ENCODE results near the gene CRACR2A.

- TF ChIP-seq POLR2A (IDR thresholded peaks at IDR 0.05), result no peak
- TF ChIP-seq, protein P1, sequence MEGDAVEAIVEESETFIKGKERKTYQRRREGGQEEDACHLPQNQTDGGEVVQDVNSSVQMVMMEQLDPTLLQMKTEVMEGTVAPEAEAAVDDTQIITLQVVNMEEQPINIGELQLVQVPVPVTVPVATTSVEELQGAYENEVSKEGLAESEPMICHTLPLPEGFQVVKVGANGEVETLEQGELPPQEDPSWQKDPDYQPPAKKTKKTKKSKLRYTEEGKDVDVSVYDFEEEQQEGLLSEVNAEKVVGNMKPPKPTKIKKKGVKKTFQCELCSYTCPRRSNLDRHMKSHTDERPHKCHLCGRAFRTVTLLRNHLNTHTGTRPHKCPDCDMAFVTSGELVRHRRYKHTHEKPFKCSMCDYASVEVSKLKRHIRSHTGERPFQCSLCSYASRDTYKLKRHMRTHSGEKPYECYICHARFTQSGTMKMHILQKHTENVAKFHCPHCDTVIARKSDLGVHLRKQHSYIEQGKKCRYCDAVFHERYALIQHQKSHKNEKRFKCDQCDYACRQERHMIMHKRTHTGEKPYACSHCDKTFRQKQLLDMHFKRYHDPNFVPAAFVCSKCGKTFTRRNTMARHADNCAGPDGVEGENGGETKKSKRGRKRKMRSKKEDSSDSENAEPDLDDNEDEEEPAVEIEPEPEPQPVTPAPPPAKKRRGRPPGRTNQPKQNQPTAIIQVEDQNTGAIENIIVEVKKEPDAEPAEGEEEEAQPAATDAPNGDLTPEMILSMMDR (IDR thresholded peaks at IDR 0.05), result no peak
Measured at GRCh38 chr12:3574986-3575385, 177.9 kb downstream of the CRACR2A start.
